HEK293 (cell line): Measurements from ENCODE around the gene WDR72.
"Not testable (repeated sequence)": the region's sequence is repeated elsewhere in the genome, so short reads cannot be mapped to it uniquely, and the experiment has no call there.

ENCODE experiments used
- CTCF ChIA-PET: fragments of 350-600 bp; formaldehyde crosslinking; extraction: SDS; loops from one replicate; lab custom pipeline; 2021; ENCODE audit warnings: antibody characterized with exemption; lab: Yijun Ruan, JAX
- POLR2A ChIA-PET: fragments of 300-600 bp; formaldehyde crosslinking; extraction: SDS; loops from one replicate; lab custom pipeline; 2020; ENCODE audit warnings: antibody characterized with exemption, inconsistent platforms; lab: Yijun Ruan, JAX
- H3K27ac ChIP-seq: fragments of 200-500 bp; sonication (Bioruptor generic); 2 replicates; pipeline ENCODE4 v1.5.1; 2014; ENCODE audit warnings: low read depth, low read length, control low read depth, inconsistent platforms; ENCODE audit errors: extremely low read depth
- H3K36me3 ChIP-seq, 2 experiments: fragments of 200-500 bp in 1 of 2; sonication (Bioruptor generic) in 1 of 2; 1 replicate in 1 of 2; 2 replicates in 1 of 2; pipeline ENCODE4 v1.5.1; 2014 to 2017; ENCODE audit warnings: inconsistent platforms in 2 of 2, low read length in 2 of 2; ENCODE audit not compliant: control insufficient read depth in 2 of 2, insufficient read depth in 1 of 2
- H3K4me1 ChIP-seq: fragments of 200-500 bp; sonication (Bioruptor generic); 2 replicates; pipeline ENCODE4 v1.5.1; 2014; ENCODE audit warnings: mild to moderate bottlenecking, low read length, inconsistent platforms; ENCODE audit not compliant: control insufficient read depth, insufficient read depth
- H3K4me3 ChIP-seq: 2 replicates; pipeline ENCODE4 v1.5.1; 2011; ENCODE audit warnings: low read depth, mild to moderate bottlenecking, control low read depth, low read length, moderate library complexity
- H3K9me3 ChIP-seq: fragments of 200-500 bp; sonication (Bioruptor generic); 2 replicates; pipeline ENCODE4 v1.5.1; 2014; ENCODE audit warnings: low read depth, low read length, inconsistent platforms; ENCODE audit not compliant: control insufficient read depth, insufficient read depth
- KLF16 ChIP-seq: fragments of 450-650 bp; formaldehyde crosslinking; IDR thresholded peaks from 2 replicates; pipeline ENCODE4 v1.5.1; 2017; ENCODE audit warnings: missing biosample characterization, missing genetic modification characterization
- PBX3 ChIP-seq: sonication (generic); formaldehyde crosslinking; IDR thresholded peaks from 2 replicates; pipeline ENCODE4 v1.8.1; 2022; ENCODE audit warnings: mild to moderate bottlenecking, moderate library complexity, missing genetic modification reagents
- ZBTB7A ChIP-seq: fragments of 450-650 bp; formaldehyde crosslinking; IDR thresholded peaks from 2 replicates; pipeline ENCODE4 v1.5.1; 2016; ENCODE audit warnings: low read depth, missing biosample characterization, missing genetic modification characterization
- ZNF223 ChIP-seq: fragments of 450-650 bp; formaldehyde crosslinking; IDR thresholded peaks from 2 replicates; pipeline ENCODE4 v1.5.1; 2016; ENCODE audit warnings: missing biosample characterization, missing genetic modification characterization
- ZNF280D ChIP-seq: fragments of 450-650 bp; formaldehyde crosslinking; IDR thresholded peaks from 2 replicates; pipeline ENCODE4 v1.5.1; 2016; ENCODE audit warnings: missing biosample characterization, missing genetic modification characterization
- ZNF335 ChIP-seq: fragments of 450-650 bp; formaldehyde crosslinking; conservative IDR thresholded peaks from 2 replicates; pipeline ENCODE4 v1.5.1; 2016; ENCODE audit warnings: missing biosample characterization, missing genetic modification characterization
- ZNF404 ChIP-seq: fragments of 450-650 bp; formaldehyde crosslinking; IDR thresholded peaks from 2 replicates; pipeline ENCODE4 v1.5.1; 2017; ENCODE audit warnings: missing biosample characterization, missing genetic modification characterization
- ZNF423 ChIP-seq: fragments of 450-650 bp; formaldehyde crosslinking; IDR thresholded peaks from 2 replicates; pipeline ENCODE4 v1.5.1; 2016; ENCODE audit warnings: missing biosample characterization, missing genetic modification characterization
- ZNF76 ChIP-seq: fragments of 450-650 bp; formaldehyde crosslinking; IDR thresholded peaks from 2 replicates; pipeline ENCODE4; 2016; ENCODE audit warnings: low read depth, missing biosample characterization, missing genetic modification characterization, borderline replicate concordance
- ZNF785 ChIP-seq: fragments of 450-650 bp; formaldehyde crosslinking; IDR thresholded peaks from 2 replicates; pipeline ENCODE4 v1.5.1; 2016; ENCODE audit warnings: missing biosample characterization, missing genetic modification characterization
- ZSCAN16 ChIP-seq: fragments of 450-650 bp; formaldehyde crosslinking; IDR thresholded peaks from 2 replicates; pipeline ENCODE4 v1.5.1; 2016; ENCODE audit warnings: missing biosample characterization, missing genetic modification characterization
- ZSCAN4 ChIP-seq: fragments of 450-650 bp; formaldehyde crosslinking; IDR thresholded peaks from 2 replicates; pipeline ENCODE4 v1.5.1; 2017; ENCODE audit warnings: missing biosample characterization, missing genetic modification characterization
- TF ChIP-seq, protein P1 (sequence below): fragments of 450-650 bp; formaldehyde crosslinking; IDR thresholded peaks from 2 replicates; pipeline ENCODE4 v1.5.1; 2016; ENCODE audit warnings: missing biosample characterization, missing genetic modification characterization
- TF ChIP-seq, protein P2 (sequence below): fragments of 450-650 bp; formaldehyde crosslinking; conservative IDR thresholded peaks from 2 replicates; pipeline ENCODE4 v1.5.1; 2016; ENCODE audit warnings: low read depth, missing biosample characterization, missing genetic modification characterization

Gene WDR72

DNA sequence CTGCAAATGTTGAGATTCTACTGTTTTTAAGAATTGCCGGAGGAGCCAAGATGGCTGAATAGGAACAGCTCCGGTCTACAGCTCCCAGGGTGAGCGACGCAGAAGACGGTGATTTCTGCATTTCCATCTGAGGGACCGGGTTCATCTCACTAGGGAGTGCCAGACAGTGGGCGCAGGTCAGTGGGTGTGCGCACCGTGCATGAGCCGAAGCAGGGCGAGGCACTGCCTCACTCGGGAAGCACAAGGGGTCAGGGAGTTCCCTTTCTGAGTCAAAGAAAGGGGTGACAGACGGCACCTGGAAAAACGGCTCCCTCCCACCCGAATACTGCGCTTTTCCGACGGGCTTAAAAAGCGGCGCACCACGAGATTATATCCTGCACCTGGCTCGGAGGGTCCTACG lies 75.3 kb downstream of the WDR72 start:
- H3K27ac ChIP-seq, POLR2A ChIA-PET, H3K9me3 ChIP-seq, H3K36me3 ChIP-seq, H3K4me3 ChIP-seq, H3K4me1 ChIP-seq: not testable (repeated sequence)
- CTCF ChIA-PET: interaction anchor here (0.6 kb wide), 1 partner anchor 31 kb away, joined by 4 read pairs; no protein-coding TSS in a partner anchor

DNA sequence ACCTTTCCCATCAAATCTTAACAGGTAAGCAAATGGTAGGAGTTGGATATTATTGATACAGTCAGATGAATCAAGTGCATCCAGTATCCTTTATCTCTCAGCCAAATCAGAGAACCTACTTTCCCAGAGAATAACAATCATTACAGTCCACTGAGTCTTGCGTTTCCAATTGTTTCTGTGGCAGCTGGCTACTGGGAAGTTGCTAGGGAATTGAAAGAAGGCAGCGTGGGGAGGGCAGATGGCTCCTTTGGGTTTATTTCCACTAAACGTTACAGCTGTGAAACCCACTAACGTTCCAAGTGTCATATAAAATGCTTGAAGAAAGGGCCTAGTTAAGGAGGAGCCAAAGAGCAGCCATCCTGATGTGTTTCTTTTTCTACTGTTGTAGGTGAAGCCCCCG lies 78.4 kb downstream of the WDR72 start:
- H3K4me1 ChIP-seq: no peaks in the 10 kb centered on the region
- H3K9me3 ChIP-seq: no peaks in the 10 kb centered on the region
- TF ChIP-seq ZSCAN16 (tag by site-specific recombination) (no peak), PBX3 (CRISPR knock-in tag) (no peak), KLF16 (no peak), ZNF280D (no peak), ZNF335 (tag by site-specific recombination) (no peak), ZNF423 (tag by site-specific recombination) (no peak)
- TF ChIP-seq, protein P1, sequence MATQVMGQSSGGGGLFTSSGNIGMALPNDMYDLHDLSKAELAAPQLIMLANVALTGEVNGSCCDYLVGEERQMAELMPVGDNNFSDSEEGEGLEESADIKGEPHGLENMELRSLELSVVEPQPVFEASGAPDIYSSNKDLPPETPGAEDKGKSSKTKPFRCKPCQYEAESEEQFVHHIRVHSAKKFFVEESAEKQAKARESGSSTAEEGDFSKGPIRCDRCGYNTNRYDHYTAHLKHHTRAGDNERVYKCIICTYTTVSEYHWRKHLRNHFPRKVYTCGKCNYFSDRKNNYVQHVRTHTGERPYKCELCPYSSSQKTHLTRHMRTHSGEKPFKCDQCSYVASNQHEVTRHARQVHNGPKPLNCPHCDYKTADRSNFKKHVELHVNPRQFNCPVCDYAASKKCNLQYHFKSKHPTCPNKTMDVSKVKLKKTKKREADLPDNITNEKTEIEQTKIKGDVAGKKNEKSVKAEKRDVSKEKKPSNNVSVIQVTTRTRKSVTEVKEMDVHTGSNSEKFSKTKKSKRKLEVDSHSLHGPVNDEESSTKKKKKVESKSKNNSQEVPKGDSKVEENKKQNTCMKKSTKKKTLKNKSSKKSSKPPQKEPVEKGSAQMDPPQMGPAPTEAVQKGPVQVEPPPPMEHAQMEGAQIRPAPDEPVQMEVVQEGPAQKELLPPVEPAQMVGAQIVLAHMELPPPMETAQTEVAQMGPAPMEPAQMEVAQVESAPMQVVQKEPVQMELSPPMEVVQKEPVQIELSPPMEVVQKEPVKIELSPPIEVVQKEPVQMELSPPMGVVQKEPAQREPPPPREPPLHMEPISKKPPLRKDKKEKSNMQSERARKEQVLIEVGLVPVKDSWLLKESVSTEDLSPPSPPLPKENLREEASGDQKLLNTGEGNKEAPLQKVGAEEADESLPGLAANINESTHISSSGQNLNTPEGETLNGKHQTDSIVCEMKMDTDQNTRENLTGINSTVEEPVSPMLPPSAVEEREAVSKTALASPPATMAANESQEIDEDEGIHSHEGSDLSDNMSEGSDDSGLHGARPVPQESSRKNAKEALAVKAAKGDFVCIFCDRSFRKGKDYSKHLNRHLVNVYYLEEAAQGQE: no peak
- H3K27ac ChIP-seq: no peak overlapping the region
- no peak overlapping the region for H3K4me3 ChIP-seq
- ChIA-PET POLR2A (no interaction called here), CTCF (no interaction called here)
- no peaks in the 10 kb centered on the region for H3K36me3 ChIP-seq

DNA sequence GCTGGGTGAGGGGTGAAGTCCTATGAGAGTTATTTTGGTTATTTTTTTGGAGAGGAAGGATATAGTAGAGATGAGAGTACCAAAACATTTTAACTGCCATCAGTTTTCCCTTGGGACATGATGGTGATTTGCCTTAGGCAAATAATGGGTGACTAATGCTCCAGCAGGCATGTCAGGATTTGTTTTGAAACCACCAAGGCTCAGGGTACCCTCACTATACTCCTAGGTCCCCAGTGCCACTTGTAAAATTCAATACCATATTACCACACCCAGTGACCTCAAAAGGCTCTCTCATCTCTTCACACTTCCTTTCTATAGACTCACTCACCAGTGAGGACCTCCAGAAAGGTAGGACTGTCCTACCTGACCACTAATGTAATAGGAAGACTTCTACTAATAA lies 83.6 kb downstream of the WDR72 start:
- H3K9me3 ChIP-seq: no peaks in the 10 kb centered on the region
- no peak overlapping the region for H3K27ac ChIP-seq
- ChIA-PET POLR2A (no interaction called here), CTCF (no interaction called here)
- no peak for TF ChIP-seq ZNF223 (tag by site-specific recombination)
- no peak for TF ChIP-seq ZNF404
- no peak for TF ChIP-seq ZNF785 (tag by site-specific recombination)
- TF ChIP-seq, protein P2, sequence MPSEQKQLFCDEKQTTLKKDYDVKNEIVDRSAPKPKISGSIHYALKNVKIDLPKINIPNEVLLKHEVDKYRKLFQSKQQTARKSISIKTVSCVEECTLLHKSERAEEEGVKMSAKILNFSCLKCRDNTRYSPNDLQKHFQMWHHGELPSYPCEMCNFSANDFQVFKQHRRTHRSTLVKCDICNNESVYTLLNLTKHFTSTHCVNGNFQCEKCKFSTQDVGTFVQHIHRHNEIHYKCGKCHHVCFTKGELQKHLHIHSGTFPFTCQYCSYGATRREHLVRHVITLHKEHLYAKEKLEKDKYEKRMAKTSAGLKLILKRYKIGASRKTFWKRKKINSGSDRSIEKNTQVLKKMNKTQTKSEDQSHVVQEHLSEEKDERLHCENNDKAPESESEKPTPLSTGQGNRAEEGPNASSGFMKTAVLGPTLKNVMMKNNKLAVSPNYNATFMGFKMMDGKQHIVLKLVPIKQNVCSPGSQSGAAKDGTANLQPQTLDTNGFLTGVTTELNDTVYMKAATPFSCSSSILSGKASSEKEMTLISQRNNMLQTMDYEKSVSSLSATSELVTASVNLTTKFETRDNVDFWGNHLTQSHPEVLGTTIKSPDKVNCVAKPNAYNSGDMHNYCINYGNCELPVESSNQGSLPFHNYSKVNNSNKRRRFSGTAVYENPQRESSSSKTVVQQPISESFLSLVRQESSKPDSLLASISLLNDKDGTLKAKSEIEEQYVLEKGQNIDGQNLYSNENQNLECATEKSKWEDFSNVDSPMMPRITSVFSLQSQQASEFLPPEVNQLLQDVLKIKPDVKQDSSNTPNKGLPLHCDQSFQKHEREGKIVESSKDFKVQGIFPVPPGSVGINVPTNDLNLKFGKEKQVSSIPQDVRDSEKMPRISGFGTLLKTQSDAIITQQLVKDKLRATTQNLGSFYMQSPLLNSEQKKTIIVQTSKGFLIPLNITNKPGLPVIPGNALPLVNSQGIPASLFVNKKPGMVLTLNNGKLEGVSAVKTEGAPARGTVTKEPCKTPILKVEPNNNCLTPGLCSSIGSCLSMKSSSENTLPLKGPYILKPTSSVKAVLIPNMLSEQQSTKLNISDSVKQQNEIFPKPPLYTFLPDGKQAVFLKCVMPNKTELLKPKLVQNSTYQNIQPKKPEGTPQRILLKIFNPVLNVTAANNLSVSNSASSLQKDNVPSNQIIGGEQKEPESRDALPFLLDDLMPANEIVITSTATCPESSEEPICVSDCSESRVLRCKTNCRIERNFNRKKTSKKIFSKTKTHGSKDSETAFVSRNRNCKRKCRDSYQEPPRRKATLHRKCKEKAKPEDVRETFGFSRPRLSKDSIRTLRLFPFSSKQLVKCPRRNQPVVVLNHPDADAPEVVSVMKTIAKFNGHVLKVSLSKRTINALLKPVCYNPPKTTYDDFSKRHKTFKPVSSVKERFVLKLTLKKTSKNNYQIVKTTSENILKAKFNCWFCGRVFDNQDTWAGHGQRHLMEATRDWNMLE (tag by site-specific recombination): no peak
- no peak for TF ChIP-seq ZBTB7A (tag by site-specific recombination)
- no peak for TF ChIP-seq ZSCAN4 (tag by site-specific recombination)
- TF ChIP-seq ZNF76 (tag by site-specific recombination): no peak
- no peaks in the 10 kb centered on the region for H3K4me1 ChIP-seq
- no peak overlapping the region for H3K4me3 ChIP-seq
- H3K36me3 ChIP-seq: no peaks in the 10 kb centered on the region
